ENCODE data around the gene VRK3.

VRK3 gene

GRCh38 chr19:50047671-50048070, 22.5 kb upstream of the VRK3 start:
- Histone ChIP-seq H3K27me3 (replicated peaks; ENCODE audit: control insufficient read depth, insufficient read depth, low read length) (no peaks in the 10 kb centered on the region), H3K36me3 (ENCODE audit: control insufficient read depth, insufficient read depth, low read length) (peaks cover 30% of the 10 kb centered on the region), H3K4me3 (replicated peaks; ENCODE audit: low read depth, low read length) (no peak overlapping the region)
- no peak for DNase-seq (ENCODE audit: extremely low read depth, insufficient read length)
- TF ChIP-seq CTCF (IDR thresholded peaks at IDR 0.05; ENCODE audit: insufficient read depth, low read length, poor library complexity, severe bottlenecking) = no peak

- DNase-seq (ENCODE audit: extremely low read depth, insufficient read length) = no peak
- H3K36me3 ChIP-seq (ENCODE audit: control insufficient read depth, insufficient read depth, low read length) = peaks cover 37% of the 10 kb centered on the region
Measured at GRCh38 chr19:50046649-50047503, 21.7 kb upstream of the VRK3 start.

GRCh38 chr19:50044922-50045321, 19.8 kb upstream of the VRK3 start:
- no peak for DNase-seq (ENCODE audit: extremely low read depth, insufficient read length)
- no peak for TF ChIP-seq CTCF (IDR thresholded peaks at IDR 0.05; ENCODE audit: insufficient read depth, low read length, poor library complexity, severe bottlenecking)
- no peak overlapping the region for H3K4me3 ChIP-seq (replicated peaks; ENCODE audit: low read depth, low read length)
- H3K27me3 ChIP-seq (replicated peaks; ENCODE audit: control insufficient read depth, insufficient read depth, low read length) = no peaks in the 10 kb centered on the region
- H3K36me3 ChIP-seq (ENCODE audit: control insufficient read depth, insufficient read depth, low read length) = peaks cover 47% of the 10 kb centered on the region

More at GRCh38 chr19:50046649-50047503, 21.7 kb upstream of the VRK3 start:
- Histone ChIP-seq H3K27me3 (replicated peaks; ENCODE audit: control insufficient read depth, insufficient read depth, low read length) (no peaks in the 10 kb centered on the region), H3K4me3 (replicated peaks; ENCODE audit: low read depth, low read length) (no peak overlapping the region)
- TF ChIP-seq CTCF (IDR thresholded peaks at IDR 0.05; ENCODE audit: insufficient read depth, low read length, poor library complexity, severe bottlenecking) = peak; percentile 61

GRCh38 chr19:50043967-50044366, 18.8 kb upstream of the VRK3 start:
- DNase-seq (ENCODE audit: extremely low read depth, insufficient read length) = no peak
- TF ChIP-seq CTCF (IDR thresholded peaks at IDR 0.05; ENCODE audit: insufficient read depth, low read length, poor library complexity, severe bottlenecking) = no peak
- no peak overlapping the region for H3K4me3 ChIP-seq (replicated peaks; ENCODE audit: low read depth, low read length)
- H3K27me3 ChIP-seq (replicated peaks; ENCODE audit: control insufficient read depth, insufficient read depth, low read length) = no peaks in the 10 kb centered on the region
- H3K36me3 ChIP-seq (ENCODE audit: control insufficient read depth, insufficient read depth, low read length) = peaks cover 55% of the 10 kb centered on the region

GRCh38 chr19:50042363-50043024, 17.3 kb upstream of the VRK3 start:
- Histone ChIP-seq H3K4me3 (replicated peaks; ENCODE audit: low read depth, low read length) (no peak overlapping the region), H3K27me3 (replicated peaks; ENCODE audit: control insufficient read depth, insufficient read depth, low read length) (no peaks in the 10 kb centered on the region), H3K36me3 (ENCODE audit: control insufficient read depth, insufficient read depth, low read length) (peaks cover 55% of the 10 kb centered on the region)
- no peak for TF ChIP-seq CTCF (IDR thresholded peaks at IDR 0.05; ENCODE audit: insufficient read depth, low read length, poor library complexity, severe bottlenecking)
- DNase-seq (ENCODE audit: extremely low read depth, insufficient read length) = no peak

Measured in GM06990 (cell line).